ENCODE results near the gene GLB1L2. TPM values are rescaled to one million over a fixed set of nuclear protein-coding genes. Genes with fewer than 3 reads are reported as not detected.
A peak's percentile ranks its signal among the peaks of the same experiment; 100 is the strongest.

Gene GLB1L2
- total and polyA plus RNA-seq, 2 of the 13 experiments (the other 11 are each of a cell fraction or from before 2014, with no cell fraction given), result 0.59 to 0.69 TPM

DNA sequence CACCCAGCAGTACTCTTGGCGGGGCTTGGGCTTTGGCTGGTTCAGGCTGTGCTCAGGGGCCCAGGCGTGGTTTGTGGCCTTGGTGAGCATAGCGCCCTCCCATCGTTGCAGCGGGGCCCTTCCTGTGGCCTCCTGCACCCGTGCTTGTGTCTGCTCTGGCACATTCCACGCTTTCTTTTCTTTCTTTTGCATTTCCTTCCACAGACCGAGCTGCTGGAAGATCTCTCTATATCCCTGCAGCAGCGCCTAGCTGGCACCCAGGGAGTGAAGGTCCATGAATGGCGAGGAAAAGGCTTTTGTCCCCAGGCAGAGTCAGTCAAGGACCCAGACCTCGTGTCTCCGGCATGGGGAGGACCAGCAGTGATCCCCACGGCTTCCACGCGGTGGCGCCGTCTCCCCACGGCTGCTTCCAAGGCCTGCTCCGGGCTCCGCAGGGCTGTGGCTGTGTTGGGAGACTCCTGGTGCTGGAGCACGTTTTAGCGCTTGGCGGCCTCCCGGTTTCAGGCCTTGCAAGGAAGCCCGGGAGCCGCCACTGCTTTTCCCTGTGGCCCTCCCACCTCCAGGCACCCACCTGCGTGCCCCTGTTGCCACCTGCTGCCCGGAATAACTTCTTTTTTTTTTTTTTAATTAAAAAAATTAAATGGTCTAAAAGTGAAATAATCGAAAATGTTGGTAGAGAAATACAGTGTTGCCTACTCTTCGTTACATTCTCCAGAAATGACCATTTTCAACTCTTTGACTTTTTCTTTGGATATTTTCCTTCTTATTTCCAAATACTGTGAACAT, 28.5 kb downstream of the GLB1L2 start (continued):
- TF ChIP-seq, protein P1, sequence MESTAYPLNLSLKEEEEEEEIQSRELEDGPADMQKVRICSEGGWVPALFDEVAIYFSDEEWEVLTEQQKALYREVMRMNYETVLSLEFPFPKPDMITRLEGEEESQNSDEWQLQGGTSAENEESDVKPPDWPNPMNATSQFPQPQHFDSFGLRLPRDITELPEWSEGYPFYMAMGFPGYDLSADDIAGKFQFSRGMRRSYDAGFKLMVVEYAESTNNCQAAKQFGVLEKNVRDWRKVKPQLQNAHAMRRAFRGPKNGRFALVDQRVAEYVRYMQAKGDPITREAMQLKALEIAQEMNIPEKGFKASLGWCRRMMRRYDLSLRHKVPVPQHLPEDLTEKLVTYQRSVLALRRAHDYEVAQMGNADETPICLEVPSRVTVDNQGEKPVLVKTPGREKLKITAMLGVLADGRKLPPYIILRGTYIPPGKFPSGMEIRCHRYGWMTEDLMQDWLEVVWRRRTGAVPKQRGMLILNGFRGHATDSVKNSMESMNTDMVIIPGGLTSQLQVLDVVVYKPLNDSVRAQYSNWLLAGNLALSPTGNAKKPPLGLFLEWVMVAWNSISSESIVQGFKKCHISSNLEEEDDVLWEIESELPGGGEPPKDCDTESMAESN (CRISPR knock-in tag; conservative IDR thresholded peaks at IDR 0.05), result peak; percentile 58; the same call in 1 of the 2 replicates
- TF ChIP-seq XRCC5 (optimal IDR thresholded peaks at IDR 0.05; ENCODE audit: low read length), result peak; percentile 81
- TF ChIP-seq, protein P2, sequence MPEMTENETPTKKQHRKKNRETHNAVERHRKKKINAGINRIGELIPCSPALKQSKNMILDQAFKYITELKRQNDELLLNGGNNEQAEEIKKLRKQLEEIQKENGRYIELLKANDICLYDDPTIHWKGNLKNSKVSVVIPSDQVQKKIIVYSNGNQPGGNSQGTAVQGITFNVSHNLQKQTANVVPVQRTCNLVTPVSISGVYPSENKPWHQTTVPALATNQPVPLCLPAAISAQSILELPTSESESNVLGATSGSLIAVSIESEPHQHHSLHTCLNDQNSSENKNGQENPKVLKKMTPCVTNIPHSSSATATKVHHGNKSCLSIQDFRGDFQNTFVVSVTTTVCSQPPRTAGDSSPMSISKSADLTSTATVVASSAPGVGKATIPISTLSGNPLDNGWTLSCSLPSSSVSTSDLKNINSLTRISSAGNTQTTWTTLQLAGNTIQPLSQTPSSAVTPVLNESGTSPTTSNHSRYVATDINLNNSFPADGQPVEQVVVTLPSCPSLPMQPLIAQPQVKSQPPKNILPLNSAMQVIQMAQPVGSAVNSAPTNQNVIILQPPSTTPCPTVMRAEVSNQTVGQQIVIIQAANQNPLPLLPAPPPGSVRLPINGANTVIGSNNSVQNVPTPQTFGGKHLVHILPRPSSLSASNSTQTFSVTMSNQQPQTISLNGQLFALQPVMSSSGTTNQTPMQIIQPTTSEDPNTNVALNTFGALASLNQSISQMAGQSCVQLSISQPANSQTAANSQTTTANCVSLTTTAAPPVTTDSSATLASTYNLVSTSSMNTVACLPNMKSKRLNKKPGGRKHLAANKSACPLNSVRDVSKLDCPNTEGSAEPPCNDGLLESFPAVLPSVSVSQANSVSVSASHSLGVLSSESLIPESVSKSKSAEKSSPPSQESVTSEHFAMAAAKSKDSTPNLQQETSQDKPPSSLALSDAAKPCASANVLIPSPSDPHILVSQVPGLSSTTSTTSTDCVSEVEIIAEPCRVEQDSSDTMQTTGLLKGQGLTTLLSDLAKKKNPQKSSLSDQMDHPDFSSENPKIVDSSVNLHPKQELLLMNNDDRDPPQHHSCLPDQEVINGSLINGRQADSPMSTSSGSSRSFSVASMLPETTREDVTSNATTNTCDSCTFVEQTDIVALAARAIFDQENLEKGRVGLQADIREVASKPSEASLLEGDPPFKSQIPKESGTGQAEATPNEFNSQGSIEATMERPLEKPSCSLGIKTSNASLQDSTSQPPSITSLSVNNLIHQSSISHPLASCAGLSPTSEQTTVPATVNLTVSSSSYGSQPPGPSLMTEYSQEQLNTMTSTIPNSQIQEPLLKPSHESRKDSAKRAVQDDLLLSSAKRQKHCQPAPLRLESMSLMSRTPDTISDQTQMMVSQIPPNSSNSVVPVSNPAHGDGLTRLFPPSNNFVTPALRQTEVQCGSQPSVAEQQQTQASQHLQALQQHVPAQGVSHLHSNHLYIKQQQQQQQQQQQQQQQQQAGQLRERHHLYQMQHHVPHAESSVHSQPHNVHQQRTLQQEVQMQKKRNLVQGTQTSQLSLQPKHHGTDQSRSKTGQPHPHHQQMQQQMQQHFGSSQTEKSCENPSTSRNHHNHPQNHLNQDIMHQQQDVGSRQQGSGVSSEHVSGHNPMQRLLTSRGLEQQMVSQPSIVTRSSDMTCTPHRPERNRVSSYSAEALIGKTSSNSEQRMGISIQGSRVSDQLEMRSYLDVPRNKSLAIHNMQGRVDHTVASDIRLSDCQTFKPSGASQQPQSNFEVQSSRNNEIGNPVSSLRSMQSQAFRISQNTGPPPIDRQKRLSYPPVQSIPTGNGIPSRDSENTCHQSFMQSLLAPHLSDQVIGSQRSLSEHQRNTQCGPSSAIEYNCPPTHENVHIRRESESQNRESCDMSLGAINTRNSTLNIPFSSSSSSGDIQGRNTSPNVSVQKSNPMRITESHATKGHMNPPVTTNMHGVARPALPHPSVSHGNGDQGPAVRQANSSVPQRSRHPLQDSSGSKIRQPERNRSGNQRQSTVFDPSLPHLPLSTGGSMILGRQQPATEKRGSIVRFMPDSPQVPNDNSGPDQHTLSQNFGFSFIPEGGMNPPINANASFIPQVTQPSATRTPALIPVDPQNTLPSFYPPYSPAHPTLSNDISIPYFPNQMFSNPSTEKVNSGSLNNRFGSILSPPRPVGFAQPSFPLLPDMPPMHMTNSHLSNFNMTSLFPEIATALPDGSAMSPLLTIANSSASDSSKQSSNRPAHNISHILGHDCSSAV (CRISPR knock-in tag; IDR thresholded peaks at IDR 0.05; ENCODE audit: borderline replicate concordance), result no peak
- TF ChIP-seq IRF2 (CRISPR knock-in tag; IDR thresholded peaks at IDR 0.05), result 0 out of 2 replicates have a peak, but pooled peaks have one; percentile 47
- TF ChIP-seq NRL (CRISPR knock-in tag; IDR thresholded peaks at IDR 0.05; ENCODE audit: borderline replicate concordance), result 0 out of 2 replicates have a peak, but pooled peaks have one; percentile 36
- TF ChIP-seq, protein P3, sequence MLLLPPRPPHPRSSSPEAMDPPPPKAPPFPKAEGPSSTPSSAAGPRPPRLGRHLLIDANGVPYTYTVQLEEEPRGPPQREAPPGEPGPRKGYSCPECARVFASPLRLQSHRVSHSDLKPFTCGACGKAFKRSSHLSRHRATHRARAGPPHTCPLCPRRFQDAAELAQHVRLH (CRISPR knock-in tag; IDR thresholded peaks at IDR 0.05; ENCODE audit: borderline replicate concordance, low read depth), result peak; percentile 31; the same call in 1 of the 2 replicates
- TF ChIP-seq HDAC6 (IDR thresholded peaks at IDR 0.05; ENCODE audit: low read depth, low read length), result no peak
- TF ChIP-seq ZNF562 (CRISPR knock-in tag; IDR thresholded peaks at IDR 0.05; ENCODE audit: borderline replicate concordance), result no peak
- TF ChIP-seq, protein P4, sequence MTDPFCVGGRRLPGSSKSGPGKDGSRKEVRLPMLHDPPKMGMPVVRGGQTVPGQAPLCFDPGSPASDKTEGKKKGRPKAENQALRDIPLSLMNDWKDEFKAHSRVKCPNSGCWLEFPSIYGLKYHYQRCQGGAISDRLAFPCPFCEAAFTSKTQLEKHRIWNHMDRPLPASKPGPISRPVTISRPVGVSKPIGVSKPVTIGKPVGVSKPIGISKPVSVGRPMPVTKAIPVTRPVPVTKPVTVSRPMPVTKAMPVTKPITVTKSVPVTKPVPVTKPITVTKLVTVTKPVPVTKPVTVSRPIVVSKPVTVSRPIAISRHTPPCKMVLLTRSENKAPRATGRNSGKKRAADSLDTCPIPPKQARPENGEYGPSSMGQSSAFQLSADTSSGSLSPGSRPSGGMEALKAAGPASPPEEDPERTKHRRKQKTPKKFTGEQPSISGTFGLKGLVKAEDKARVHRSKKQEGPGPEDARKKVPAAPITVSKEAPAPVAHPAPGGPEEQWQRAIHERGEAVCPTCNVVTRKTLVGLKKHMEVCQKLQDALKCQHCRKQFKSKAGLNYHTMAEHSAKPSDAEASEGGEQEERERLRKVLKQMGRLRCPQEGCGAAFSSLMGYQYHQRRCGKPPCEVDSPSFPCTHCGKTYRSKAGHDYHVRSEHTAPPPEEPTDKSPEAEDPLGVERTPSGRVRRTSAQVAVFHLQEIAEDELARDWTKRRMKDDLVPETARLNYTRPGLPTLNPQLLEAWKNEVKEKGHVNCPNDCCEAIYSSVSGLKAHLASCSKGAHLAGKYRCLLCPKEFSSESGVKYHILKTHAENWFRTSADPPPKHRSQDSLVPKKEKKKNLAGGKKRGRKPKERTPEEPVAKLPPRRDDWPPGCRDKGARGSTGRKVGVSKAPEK (CRISPR knock-in tag; IDR thresholded peaks at IDR 0.05; ENCODE audit: borderline replicate concordance), result 0 out of 2 replicates have a peak, but pooled peaks have one; percentile 33
- TF ChIP-seq, protein P5, sequence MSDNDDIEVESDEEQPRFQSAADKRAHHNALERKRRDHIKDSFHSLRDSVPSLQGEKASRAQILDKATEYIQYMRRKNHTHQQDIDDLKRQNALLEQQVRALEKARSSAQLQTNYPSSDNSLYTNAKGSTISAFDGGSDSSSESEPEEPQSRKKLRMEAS (IDR thresholded peaks at IDR 0.05), result peak; percentile 82
- TF ChIP-seq HNRNPLL (IDR thresholded peaks at IDR 0.05; ENCODE audit: low read depth, low read length, poor library complexity, severe bottlenecking), result peak; percentile 64
- no peak for TF ChIP-seq FOXA3 (CRISPR knock-in tag; IDR thresholded peaks at IDR 0.05)
- TF ChIP-seq HOXA9 (CRISPR knock-in tag; IDR thresholded peaks at IDR 0.05; ENCODE audit: borderline replicate concordance), result no peak
- TF ChIP-seq U2AF2 (IDR thresholded peaks at IDR 0.05; ENCODE audit: low read depth, low read length), result no peak
